AG20443 (cell line): Measurements from ENCODE around the gene MEGF6.

ENCODE experiments used
- DNase-seq: peaks from one replicate; pipeline ENCODE4 v3.0.0; 2012; ENCODE audit warnings: low spot score, mixed read lengths

The MEGF6 gene

GRCh38 chr1:3441880-3442279 lies 169.4 kb downstream of the MEGF6 start:
- DNase-seq = no peak

GRCh38 chr1:3441410-3441847 lies 169.9 kb downstream of the MEGF6 start:
- no peak for DNase-seq

- no peak for DNase-seq
Observed at GRCh38 chr1:3440711-3441409, 170.4 kb downstream of the MEGF6 start.

- DNase-seq = no peak
Observed at GRCh38 chr1:3440300-3440681, 171.0 kb downstream of the MEGF6 start.
